ENCODE measurements around the gene TCAP. TPM values are rescaled to one million over a fixed set of nuclear protein-coding genes. Genes with fewer than 3 reads are reported as not detected.

Gene TCAP
- total RNA-seq, 3 donors from 2014 or later (not counting 1 experiment from before 2014, with no cell fraction given), result 1.3 to 3.8 (median 2.4) TPM

DNA sequence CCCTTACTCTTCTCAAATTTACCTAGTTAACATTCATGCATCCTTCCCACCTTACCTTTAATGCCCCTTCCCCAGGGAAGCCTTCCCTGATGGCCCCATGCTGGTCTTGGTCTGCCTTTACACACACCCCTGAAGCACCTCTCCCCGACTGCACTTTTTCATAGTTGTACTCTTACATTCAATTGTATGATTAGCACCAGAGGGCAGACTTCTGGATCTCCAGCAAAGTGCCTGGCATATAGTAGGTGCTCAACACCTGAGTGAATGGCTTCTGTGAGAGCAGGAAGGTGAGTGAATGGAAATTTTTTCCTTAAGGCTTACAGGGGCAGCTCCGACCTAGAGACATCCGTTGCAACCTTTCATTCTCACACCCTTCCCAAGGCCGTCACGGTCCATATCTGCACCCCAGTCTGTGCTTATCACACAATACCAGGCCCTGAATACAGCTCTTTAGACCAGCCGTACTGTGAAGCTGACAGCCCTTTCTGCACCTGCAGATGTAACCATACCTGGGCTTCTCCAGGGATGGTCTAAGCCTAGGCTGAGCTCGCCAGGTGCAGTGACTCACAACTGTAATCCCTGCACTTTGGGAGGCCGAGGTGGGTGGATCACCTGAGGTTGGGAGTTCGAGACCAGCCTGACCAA, 18.3 kb downstream of the TCAP start:
- H3K4me3 ChIP-seq (ENCODE audit: low read length), result no peak overlapping the region
- Mint-ChIP-seq H3K27ac (peak overlapping the region in 1 of 2 donors; percentile 2), H3K9me3 (no peaks in the 10 kb centered on the region), H3K4me1 (peaks cover 49 to 53% of the 10 kb centered on the region in 2 donors), H3K36me3 (no peaks in the 10 kb centered on the region), H3K4me3 (no peak overlapping the region), H3K27me3 (ENCODE audit: low read depth in 2 of 2) (no peaks in the 10 kb centered on the region)
- H3K36me3 ChIP-seq (ENCODE audit: control insufficient read depth, insufficient read depth, low read length), result peaks cover 10% of the 10 kb centered on the region
- 97% methylated on average over 8 of the region's 9 CpGs for WGBS (ENCODE audit: insufficient coverage)
- intact Hi-C loops (cut with micrococcal nuclease), result no loop called here
- H3K27ac ChIP-seq (ENCODE audit: low read length), result no peak overlapping the region
- H3K4me1 ChIP-seq (ENCODE audit: control insufficient read depth, insufficient read depth, low read length), result peaks cover 37% of the 10 kb centered on the region
- DNase-seq (no peak), ATAC-seq (no peak)
- H3K27me3 ChIP-seq (ENCODE audit: control insufficient read depth, insufficient read depth, low read length), result no peaks in the 10 kb centered on the region
- H3K9me3 ChIP-seq (ENCODE audit: control insufficient read depth, insufficient read depth, low read length), result no peaks in the 10 kb centered on the region
- TF ChIP-seq, protein P1, sequence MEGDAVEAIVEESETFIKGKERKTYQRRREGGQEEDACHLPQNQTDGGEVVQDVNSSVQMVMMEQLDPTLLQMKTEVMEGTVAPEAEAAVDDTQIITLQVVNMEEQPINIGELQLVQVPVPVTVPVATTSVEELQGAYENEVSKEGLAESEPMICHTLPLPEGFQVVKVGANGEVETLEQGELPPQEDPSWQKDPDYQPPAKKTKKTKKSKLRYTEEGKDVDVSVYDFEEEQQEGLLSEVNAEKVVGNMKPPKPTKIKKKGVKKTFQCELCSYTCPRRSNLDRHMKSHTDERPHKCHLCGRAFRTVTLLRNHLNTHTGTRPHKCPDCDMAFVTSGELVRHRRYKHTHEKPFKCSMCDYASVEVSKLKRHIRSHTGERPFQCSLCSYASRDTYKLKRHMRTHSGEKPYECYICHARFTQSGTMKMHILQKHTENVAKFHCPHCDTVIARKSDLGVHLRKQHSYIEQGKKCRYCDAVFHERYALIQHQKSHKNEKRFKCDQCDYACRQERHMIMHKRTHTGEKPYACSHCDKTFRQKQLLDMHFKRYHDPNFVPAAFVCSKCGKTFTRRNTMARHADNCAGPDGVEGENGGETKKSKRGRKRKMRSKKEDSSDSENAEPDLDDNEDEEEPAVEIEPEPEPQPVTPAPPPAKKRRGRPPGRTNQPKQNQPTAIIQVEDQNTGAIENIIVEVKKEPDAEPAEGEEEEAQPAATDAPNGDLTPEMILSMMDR (IDR thresholded peaks at IDR 0.05), result no peak

DNA sequence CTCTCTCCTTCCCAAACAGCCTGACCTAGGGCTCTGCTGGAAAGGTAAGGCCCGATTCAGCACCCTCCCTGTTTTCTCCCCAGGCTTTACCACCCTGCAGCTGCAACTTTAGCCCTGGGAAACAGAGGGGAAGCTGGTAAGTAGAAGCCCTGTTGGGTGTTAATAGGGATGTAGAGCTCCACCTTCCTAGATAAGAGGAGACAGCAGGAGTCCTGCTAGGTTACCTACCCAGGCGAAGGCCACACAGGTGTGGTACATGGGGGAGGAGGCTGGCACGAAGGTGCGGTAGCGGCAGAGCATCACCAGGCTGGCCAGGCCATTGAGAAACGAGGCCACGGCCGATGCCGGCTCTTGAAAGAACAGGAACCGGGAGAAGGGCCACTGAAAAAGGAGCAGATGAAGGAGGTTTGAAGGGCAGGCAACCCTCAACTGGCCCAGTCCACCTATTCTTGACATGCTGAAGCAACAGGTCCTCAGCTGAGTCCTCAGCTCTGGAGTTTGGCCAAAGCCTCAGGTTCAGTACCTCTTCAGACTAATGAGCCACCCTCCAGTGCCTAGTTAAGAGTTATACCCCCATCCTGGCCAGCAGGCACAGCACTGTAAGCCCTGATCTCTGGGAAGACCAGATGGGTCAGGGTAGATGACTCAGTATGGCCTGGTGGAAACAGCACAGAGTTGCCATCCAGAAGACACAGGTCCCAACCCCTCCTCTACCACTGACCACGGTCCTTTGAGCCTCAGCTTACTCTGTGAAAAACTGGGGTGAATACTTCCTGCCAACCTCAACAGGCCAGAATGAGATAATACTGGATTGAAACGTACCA, 19.4 kb downstream of the TCAP start:
- no peak overlapping the region for H3K27ac Mint-ChIP-seq
- no peaks in the 10 kb centered on the region for H3K27me3 Mint-ChIP-seq (ENCODE audit: low read depth in 2 of 2)
- H3K9me3 Mint-ChIP-seq, result no peaks in the 10 kb centered on the region
- Histone ChIP-seq H3K27me3 (ENCODE audit: control insufficient read depth, insufficient read depth, low read length) (no peaks in the 10 kb centered on the region), H3K27ac (ENCODE audit: low read length) (no peak overlapping the region), H3K36me3 (ENCODE audit: control insufficient read depth, insufficient read depth, low read length) (peaks cover 10% of the 10 kb centered on the region), H3K9me3 (ENCODE audit: control insufficient read depth, insufficient read depth, low read length) (no peaks in the 10 kb centered on the region), H3K4me3 (ENCODE audit: low read length) (no peak overlapping the region), H3K4me1 (ENCODE audit: control insufficient read depth, insufficient read depth, low read length) (peaks cover 32% of the 10 kb centered on the region)
- 92% methylated on average over 12 of the region's 12 CpGs for WGBS (ENCODE audit: insufficient coverage)
- H3K4me1 Mint-ChIP-seq, result peaks cover 46 to 49% of the 10 kb centered on the region in 2 donors
- no peaks in the 10 kb centered on the region for H3K36me3 Mint-ChIP-seq
- intact Hi-C loops (cut with micrococcal nuclease), result no loop called here
- H3K4me3 Mint-ChIP-seq, result no peak overlapping the region
- ATAC-seq (no peak), DNase-seq (no peak)
- TF ChIP-seq, protein P1 (IDR thresholded peaks at IDR 0.05), result no peak

DNA sequence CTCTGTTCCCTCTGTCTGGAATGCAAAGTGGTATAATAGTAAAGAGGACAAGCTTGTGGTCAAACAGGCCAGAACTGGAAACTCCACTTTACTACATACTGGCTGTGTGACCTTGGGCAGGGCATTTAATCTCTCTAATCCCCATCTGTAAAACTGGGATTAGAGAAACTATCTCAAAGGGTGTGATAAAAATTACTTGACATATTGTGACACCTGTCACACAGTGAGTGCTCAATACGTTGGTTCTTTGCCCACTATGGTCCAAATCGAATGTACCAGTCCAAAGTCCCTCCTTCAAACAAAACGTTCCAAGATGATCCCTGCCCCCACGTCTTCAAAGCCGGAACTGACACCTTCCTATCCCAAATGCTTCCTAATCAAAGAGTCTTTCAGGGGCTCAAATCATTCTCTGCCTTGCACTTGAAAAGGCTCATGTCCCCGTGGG, 22.0 kb downstream of the TCAP start:
- intact Hi-C loops (cut with micrococcal nuclease), result no loop called here
- no peaks in the 10 kb centered on the region for H3K27me3 ChIP-seq (ENCODE audit: control insufficient read depth, insufficient read depth, low read length)
- peak overlapping the region; percentile 96 to 98 for H3K27ac Mint-ChIP-seq
- 73% methylated on average over 6 of the region's 6 CpGs for WGBS (ENCODE audit: insufficient coverage)
- no peaks in the 10 kb centered on the region for H3K27me3 Mint-ChIP-seq (ENCODE audit: low read depth in 2 of 2)
- no peaks in the 10 kb centered on the region for H3K9me3 Mint-ChIP-seq
- H3K27ac ChIP-seq (ENCODE audit: low read length), result peak overlapping the region; percentile 88
- TF ChIP-seq, protein P1 (IDR thresholded peaks at IDR 0.05), result no peak
- H3K4me3 ChIP-seq (ENCODE audit: low read length), result peak overlapping the region; percentile 90
- no peak for ATAC-seq
- no peaks in the 10 kb centered on the region for H3K36me3 Mint-ChIP-seq
- peaks cover 10% of the 10 kb centered on the region for H3K36me3 ChIP-seq (ENCODE audit: control insufficient read depth, insufficient read depth, low read length)
- no peaks in the 10 kb centered on the region for H3K9me3 ChIP-seq (ENCODE audit: control insufficient read depth, insufficient read depth, low read length)
- peaks cover 31% of the 10 kb centered on the region in 2 donors for H3K4me1 Mint-ChIP-seq
- DNase-seq, result no peak
- peak overlapping the region; percentile 93 for H3K4me3 Mint-ChIP-seq
- peaks cover 17% of the 10 kb centered on the region for H3K4me1 ChIP-seq (ENCODE audit: control insufficient read depth, insufficient read depth, low read length)

Data from natural killer cell (primary cell).